IMR-90 (cell line): Measurements from ENCODE around the gene SNRPA1. TPM values are rescaled to one million over a fixed set of nuclear protein-coding genes. Genes with fewer than 3 reads are reported as not detected.

Experiments used
- ATAC-seq: fragments of 200-7000 bp; cut with Tn5 transposase; 2 replicates; pipeline ENCODE4 v1.9.1; 2020; ENCODE audit warnings: low read depth, mild to moderate bottlenecking, moderate library complexity
- BruUV-seq: library from RNA; stranded (reverse); fragments of 400-500 nt; replicated peaks from 2 replicates; lab custom pipeline; 2021; lab: Mats Ljungman, UMichigan
- CTCF ChIA-PET: fragments of 300-600 bp; formaldehyde crosslinking; extraction: SDS; loops from one replicate; lab custom pipeline; 2021; ENCODE audit warnings: antibody characterized with exemption; lab: Yijun Ruan, JAX
- POLR2A ChIA-PET: fragments of 300-600 bp; sonication (Branson Sonifier 250); formaldehyde crosslinking; loops from one replicate; lab custom pipeline; 2022; ENCODE audit warnings: antibody characterized with exemption; ENCODE audit not compliant: unreplicated experiment; lab: Charles Lee
- DNase-seq: peaks from one replicate; pipeline ENCODE4 v3.0.0; 2013
- H2AFZ ChIP-seq: replicated peaks from 2 replicates; pipeline ENCODE3; 2013; ENCODE audit warnings: low read length, mild to moderate bottlenecking; ENCODE audit not compliant: poor library complexity
- H2AK5ac ChIP-seq: 2 replicates; pipeline ENCODE4 v1.6.1; 2013; ENCODE audit warnings: low read depth, low read length, inconsistent platforms
- H2AK9ac ChIP-seq: replicated peaks from 2 replicates; pipeline ENCODE3; 2013; ENCODE audit warnings: mild to moderate bottlenecking, low read depth, low read length, moderate library complexity; ENCODE audit not compliant: poor library complexity
- H2BK120ac ChIP-seq: 2 replicates; pipeline ENCODE4 v1.6.1; 2013; ENCODE audit warnings: low read depth, low read length, inconsistent platforms
- H2BK15ac ChIP-seq: 3 replicates; pipeline ENCODE4 v1.6.1; 2013; ENCODE audit warnings: low read depth, low read length, inconsistent platforms
- H2BK20ac ChIP-seq: 2 replicates; pipeline ENCODE4 v1.6.1; 2013; ENCODE audit warnings: low read depth, mild to moderate bottlenecking, inconsistent platforms, low read length, moderate library complexity
- H2BK5ac ChIP-seq: 2 replicates; pipeline ENCODE4 v1.6.1; 2013; ENCODE audit warnings: mild to moderate bottlenecking, low read depth, low read length, inconsistent platforms; ENCODE audit not compliant: poor library complexity, severe bottlenecking
- H3K14ac ChIP-seq: replicated peaks from 2 replicates; pipeline ENCODE4 v1.6.1; 2013; ENCODE audit warnings: low read depth, low read length, inconsistent platforms
- H3K18ac ChIP-seq: 2 replicates; pipeline ENCODE4 v1.6.1; 2013; ENCODE audit warnings: low read depth, low read length, control low read depth
- H3K23ac ChIP-seq: 2 replicates; pipeline ENCODE4 v1.6.1; 2013; ENCODE audit warnings: low read depth, low read length, inconsistent platforms
- H3K27ac ChIP-seq: 2 replicates; pipeline ENCODE4 v1.5.1; 2013; ENCODE audit warnings: mild to moderate bottlenecking, control low read depth, low read length; ENCODE audit not compliant: insufficient read depth
- H3K27me3 ChIP-seq: 2 replicates; pipeline ENCODE4 v1.6.1; 2013; ENCODE audit warnings: low read length; ENCODE audit not compliant: control insufficient read depth, insufficient read depth
- H3K36me3 ChIP-seq: 2 replicates; pipeline ENCODE4 v1.6.1; 2013; ENCODE audit warnings: low read length, mixed read lengths; ENCODE audit not compliant: control insufficient read depth, insufficient read depth
- H3K4ac ChIP-seq: 2 replicates; pipeline ENCODE4 v1.6.1; 2013; ENCODE audit warnings: low read depth, low read length, inconsistent platforms
- H3K4me1 ChIP-seq: 2 replicates; pipeline ENCODE4 v1.6.1; 2013; ENCODE audit warnings: low read length, mixed read lengths; ENCODE audit not compliant: control insufficient read depth, insufficient read depth
- H3K4me2 ChIP-seq: 2 replicates; pipeline ENCODE4 v1.6.1; 2013; ENCODE audit warnings: low read depth, mild to moderate bottlenecking, control low read depth, low read length, moderate library complexity
- H3K4me3 ChIP-seq: 2 replicates; pipeline ENCODE4 v1.5.1; 2013; ENCODE audit warnings: low read depth, mild to moderate bottlenecking, control low read depth, low read length, moderate library complexity; ENCODE audit not compliant: insufficient read depth
- H3K56ac ChIP-seq: 2 replicates; pipeline ENCODE4 v1.6.1; 2013; ENCODE audit warnings: low read length, inconsistent platforms; ENCODE audit not compliant: insufficient read depth; ENCODE audit errors: extremely low read depth
- H3K79me1 ChIP-seq, 2 experiments: 2 replicates each; pipeline ENCODE4 v1.6.1; 2013; ENCODE audit warnings: low read length in 2 of 2, inconsistent platforms in 1 of 2, low read depth in 1 of 2
- H3K9ac ChIP-seq: 2 replicates; pipeline ENCODE4 v1.6.1; 2013; ENCODE audit warnings: low read depth, low read length, control low read depth
- H3K9me1 ChIP-seq: 2 replicates; pipeline ENCODE4 v1.6.1; 2013; ENCODE audit warnings: low read length, inconsistent platforms; ENCODE audit not compliant: insufficient read depth
- H3K9me3 ChIP-seq: 2 replicates; pipeline ENCODE4 v1.6.1; 2013; ENCODE audit warnings: low read length; ENCODE audit not compliant: control insufficient read depth, insufficient read depth
- H4K20me1 ChIP-seq: 2 replicates; pipeline ENCODE4 v1.6.1; 2013; ENCODE audit warnings: low read length, inconsistent platforms; ENCODE audit not compliant: insufficient read depth
- H4K5ac ChIP-seq: 2 replicates; pipeline ENCODE4 v1.6.1; 2013; ENCODE audit warnings: mild to moderate bottlenecking, low read depth, low read length, control low read depth
- H4K8ac ChIP-seq, 2 experiments: 2 replicates each; pipeline ENCODE4 v1.6.1; 2013; ENCODE audit warnings: low read depth in 2 of 2, low read length in 2 of 2, control low read depth in 1 of 2, inconsistent platforms in 1 of 2
- H4K91ac ChIP-seq: 2 replicates; pipeline ENCODE4 v1.6.1; 2013; ENCODE audit warnings: low read depth, low read length, inconsistent platforms; ENCODE audit not compliant: insufficient read depth
- BHLHE40 ChIP-seq: fragments of 150-350 bp; IDR thresholded peaks from 2 replicates; pipeline ENCODE4 v1.6.1; 2016; ENCODE audit warnings: mild to moderate bottlenecking, low read depth, low read length
- CTCF ChIP-seq: conservative IDR thresholded peaks from 2 replicates; pipeline ENCODE4 v1.5.1; 2012; ENCODE audit warnings: mild to moderate bottlenecking, low read depth, low read length, improper control_type of control experiment
- FOS ChIP-seq: fragments of 150-350 bp; IDR thresholded peaks from 2 replicates; pipeline ENCODE4 v1.6.1; 2016; ENCODE audit warnings: low read depth, low read length
- MAZ ChIP-seq: IDR thresholded peaks from 2 replicates; pipeline ENCODE4 v1.6.1; 2012; ENCODE audit warnings: low read depth, mild to moderate bottlenecking, low read length, improper control_type of control experiment, moderate library complexity, borderline replicate concordance
- POLR2A ChIP-seq: IDR thresholded peaks from 2 replicates; pipeline ENCODE4 v1.6.1; 2012; ENCODE audit warnings: mild to moderate bottlenecking, low read depth, low read length
- RCOR1 ChIP-seq: IDR thresholded peaks from 2 replicates; pipeline ENCODE4 v1.6.1; 2012; ENCODE audit warnings: mild to moderate bottlenecking, low read length, improper control_type of control experiment; ENCODE audit not compliant: insufficient replicate concordance
- SMC3 ChIP-seq: fragments of 150-350 bp; IDR thresholded peaks from 2 replicates; pipeline ENCODE4 v1.6.1; 2016; ENCODE audit warnings: low read depth, mild to moderate bottlenecking, antibody characterized with exemption, low read length, moderate library complexity
- WGBS, 2 experiments: methylation state at CpG; one replicate each; pipeline versions ENCODE4 v1.1.5 to v1.1.7; 2013; ENCODE audit warnings: missing lambda C conversion rate in 2 of 2; ENCODE audit not compliant: insufficient read length in 1 of 2; ENCODE audit errors: extremely low coverage in 2 of 2; 5-methylcytosine and 5-hydroxymethylcytosine counted together
- dilution Hi-C: fragments of 300-500 bp; cut with HindIII; formaldehyde crosslinking; loops from one replicate; pipeline ENCODE4 v1.14.3; 2018; ENCODE audit warnings: low sequenced_read_pairs; ENCODE audit not compliant: unreplicated experiment
- in situ Hi-C: fragments of 300-500 bp; cut with MboI; formaldehyde crosslinking; loops from 3 replicates; pipeline ENCODE4 v1.14.3; 2019; ENCODE audit warnings: low sequenced_read_pairs, inconsistent platforms, mixed read lengths
- intact Hi-C: fragments of 100-400 bp; cut with micrococcal nuclease; formaldehyde crosslinking; loops from 2 replicates; pipeline ENCODE4 v1.10.0; 2022
- polyA plus RNA-seq, 3 experiments: library from polyadenylated mRNA; depleted of rRNA; stranded (reverse); fragments of >200 nt; gene quantifications; 2 replicates each; pipeline ENCODE4 v1.2.3, GENCODE V29; 2012; ENCODE audit warnings: low replicate concordance in 1 of 3
- total RNA-seq: library from RNA; depleted of rRNA; stranded (reverse); fragments of >200 nt; gene quantifications from 2 replicates; pipeline ENCODE4 v1.2.3, GENCODE V29; 2012

Gene SNRPA1
- total and polyA plus RNA-seq, 2 of the 4 experiments (the other 2 are of a cell fraction), result 37.1 to 79.9 TPM

- Histone ChIP-seq H3K23ac (no peak overlapping the region), H3K14ac (no peak overlapping the region), H3K56ac (no peak overlapping the region), H2AK9ac (no peak overlapping the region), H2AFZ (no peak overlapping the region), H2BK120ac (no peak overlapping the region), H3K9ac (no peak overlapping the region), H3K27ac (no peak overlapping the region), H2BK15ac (no peak overlapping the region), H2BK20ac (no peak overlapping the region), H3K9me3 (no peaks in the 10 kb centered on the region), H4K5ac (no peak overlapping the region), H4K91ac (no peak overlapping the region), H2BK5ac (no peak overlapping the region), H3K4ac (no peak overlapping the region), H3K36me3 (no peaks in the 10 kb centered on the region), H4K20me1 (peaks cover 4% of the 10 kb centered on the region; the same call in 1 of the 2 replicates), H3K9me1 (peaks cover 14% of the 10 kb centered on the region), H3K27me3 (no peaks in the 10 kb centered on the region), H3K4me3 (no peak overlapping the region), H3K4me2 (no peak overlapping the region), H3K4me1 (peaks cover 8% of the 10 kb centered on the region), H4K8ac (no peak overlapping the region), H3K18ac (no peak overlapping the region), H3K79me1 (no peaks in the 10 kb centered on the region), H2AK5ac (no peak overlapping the region)
- in situ Hi-C loops, result loop anchor here (10.0 to 25.0 kb wide), 3 partner anchors 350 to 628 kb away; partner anchors contain the start of gene LRRK1
- intact Hi-C loops, result no loop called here
- dilution Hi-C loops, result no loop called here
- ChIA-PET CTCF (no interaction called here), POLR2A (no interaction called here)
- DNase-seq, result no peak
- TF ChIP-seq MAZ (no peak), CTCF (no peak), SMC3 (no peak), POLR2A (no peak), RCOR1 (no peak), FOS (no peak), BHLHE40 (no peak)
- ATAC-seq, result no peak
- no CpG with 5 or more reads among the region's 4 CpGs for whole genome bisulfite sequencing, 2 experiments
- BruUV-seq, result no TSS peak
Measured at GRCh38 chr15:101262551-101262950, 32.5 kb downstream of the SNRPA1 start.
